ENCODE results near the gene THEMIS. TPM values are rescaled to one million over a fixed set of nuclear protein-coding genes. Genes with fewer than 3 reads are reported as not detected.
A peak's percentile ranks its signal among the peaks of the same experiment; 100 is the strongest.
"Not testable (repeated sequence)": the region's sequence is repeated elsewhere in the genome, so short reads cannot be mapped to it uniquely, and the experiment has no call there.

THEMIS gene
- total RNA-seq, 1 experiment from 2014 or later: not detected

GRCh38 chr6:127786109-127786508 is 114.7 kb downstream of the THEMIS start:
- ChIA-PET POLR2A (no interaction called here), CTCF (interaction anchor here (0.5 kb wide), 1 partner anchor 651 kb away, joined by 5 read pairs; no protein-coding TSS in a partner anchor)
- H3K9me3 Mint-ChIP-seq: peaks cover 14% of the 10 kb centered on the region; the same call in 1 of the 2 replicates
- no peak overlapping the region for H3K4me3 Mint-ChIP-seq
- no peaks in the 10 kb centered on the region for H3K27me3 Mint-ChIP-seq (ENCODE audit: low read depth)
- TF ChIP-seq, protein P1, sequence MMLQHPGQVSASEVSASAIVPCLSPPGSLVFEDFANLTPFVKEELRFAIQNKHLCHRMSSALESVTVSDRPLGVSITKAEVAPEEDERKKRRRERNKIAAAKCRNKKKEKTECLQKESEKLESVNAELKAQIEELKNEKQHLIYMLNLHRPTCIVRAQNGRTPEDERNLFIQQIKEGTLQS (CRISPR knock-in tag; conservative IDR thresholded peaks at IDR 0.05): no peak
- TF ChIP-seq FOXP1 (CRISPR knock-in tag; IDR thresholded peaks at IDR 0.05; ENCODE audit: borderline replicate concordance) (no peak), ZNF423 (CRISPR knock-in tag; IDR thresholded peaks at IDR 0.05) (no peak), E2F5 (CRISPR knock-in tag; IDR thresholded peaks at IDR 0.05) (no peak), JAZF1 (CRISPR knock-in tag; IDR thresholded peaks at IDR 0.05) (no peak), GTF2I (CRISPR knock-in tag; conservative IDR thresholded peaks at IDR 0.05) (no peak), SOX15 (CRISPR knock-in tag; IDR thresholded peaks at IDR 0.05) (no peak), EMX1 (CRISPR knock-in tag; IDR thresholded peaks at IDR 0.05) (no peak), CBFB (CRISPR knock-in tag; IDR thresholded peaks at IDR 0.05; ENCODE audit: low read depth) (no peak), E2F1 (CRISPR knock-in tag; IDR thresholded peaks at IDR 0.05) (no peak), KAT7 (CRISPR knock-in tag; IDR thresholded peaks at IDR 0.05; ENCODE audit: borderline replicate concordance) (no peak)
- no peak overlapping the region for H3K27ac Mint-ChIP-seq
- 0 out of 2 replicates have a peak, but pooled peaks cover 3% of the 10 kb centered on the region for H3K4me1 Mint-ChIP-seq
- no peaks in the 10 kb centered on the region for H3K36me3 Mint-ChIP-seq
- ATAC-seq (no peak), DNase-seq (ENCODE audit: low spot score) (no peak)

DNA sequence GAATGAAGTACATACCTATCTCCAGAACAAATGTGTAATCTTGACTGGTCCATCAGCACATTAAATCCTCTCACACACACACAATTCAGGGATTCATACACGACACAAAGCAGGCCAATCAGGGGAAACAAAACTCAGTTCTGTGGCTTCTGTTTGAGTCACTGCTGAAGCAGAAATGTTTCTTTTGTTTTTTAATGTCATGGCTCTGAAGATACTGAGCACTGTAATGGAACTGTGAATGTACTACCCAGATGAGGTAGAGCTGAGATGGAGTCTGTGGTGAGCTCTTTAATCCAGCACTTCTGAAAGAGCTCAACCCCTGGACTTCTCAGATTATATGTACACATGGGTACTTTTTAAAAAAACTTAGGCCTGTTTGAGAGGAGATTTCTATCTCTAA is 116.4 kb downstream of the THEMIS start:
- H3K4me3 Mint-ChIP-seq: no peak overlapping the region
- H3K9me3 Mint-ChIP-seq: peaks cover 14% of the 10 kb centered on the region; the same call in 1 of the 2 replicates
- no peak overlapping the region for H3K27ac Mint-ChIP-seq

DNA sequence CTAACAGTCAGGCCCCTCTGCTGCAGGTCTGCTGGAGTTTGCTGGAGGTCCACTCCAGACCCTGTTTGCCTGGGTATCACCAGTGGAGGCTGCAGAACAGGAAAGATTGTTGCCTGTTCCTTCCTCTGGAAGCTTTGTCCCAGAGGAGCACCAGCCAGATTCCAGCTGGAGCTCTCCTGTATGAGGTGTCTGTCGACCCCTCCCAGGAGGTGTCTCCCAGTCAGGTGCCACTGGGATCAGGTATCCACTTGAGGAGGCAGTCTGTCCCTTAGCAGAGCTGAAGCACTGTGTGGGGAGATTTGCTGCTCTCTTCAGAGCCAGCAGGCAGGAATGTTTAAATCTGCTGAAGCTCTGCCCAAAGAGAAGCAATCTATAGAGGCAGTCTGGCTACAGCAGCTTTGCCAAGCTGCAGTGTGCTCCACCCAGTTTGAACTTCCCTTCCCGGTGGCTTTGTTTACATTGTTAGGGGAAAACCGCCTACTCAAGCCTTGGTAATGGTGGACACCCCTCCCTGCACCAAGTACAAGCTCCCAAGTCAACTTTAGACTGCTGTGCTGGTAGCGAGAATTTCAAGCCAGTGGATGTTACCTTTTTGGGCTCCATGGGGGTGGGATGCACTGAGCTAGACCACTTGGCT is 119.1 kb downstream of the THEMIS start:
- POLR2A ChIA-PET; H3K4me3 Mint-ChIP-seq; CTCF ChIA-PET; DNase-seq (ENCODE audit: low spot score); H3K36me3 Mint-ChIP-seq; H3K27ac Mint-ChIP-seq; H3K4me1 Mint-ChIP-seq; H3K27me3 Mint-ChIP-seq (ENCODE audit: low read depth): not testable (repeated sequence)
- H3K9me3 Mint-ChIP-seq: peaks cover 14% of the 10 kb centered on the region; the same call in 1 of the 2 replicates
- peak; percentile 61; the same call in 1 of the 2 replicates for ATAC-seq

More for the DNA sequence above, 116.4 kb downstream of the THEMIS start:
- no peak for ATAC-seq
- H3K4me1 Mint-ChIP-seq: 0 out of 2 replicates have a peak, but pooled peaks cover 3% of the 10 kb centered on the region
- CTCF ChIA-PET: no interaction called here
- POLR2A ChIA-PET: no interaction called here
- H3K36me3 Mint-ChIP-seq: no peaks in the 10 kb centered on the region
- TF ChIP-seq NR1H2 (CRISPR knock-in tag; IDR thresholded peaks at IDR 0.05) (no peak), SOX15 (CRISPR knock-in tag; IDR thresholded peaks at IDR 0.05) (no peak), ZNF671 (CRISPR knock-in tag; IDR thresholded peaks at IDR 0.05) (no peak), GRHL2 (CRISPR knock-in tag; IDR thresholded peaks at IDR 0.05; ENCODE audit: insufficient replicate concordance, severe bottlenecking) (no peak), EMX1 (CRISPR knock-in tag; IDR thresholded peaks at IDR 0.05) (no peak), ZNF396 (CRISPR knock-in tag; IDR thresholded peaks at IDR 0.05; ENCODE audit: borderline replicate concordance) (no peak), GABPB1 (CRISPR knock-in tag; IDR thresholded peaks at IDR 0.05) (no peak), ELF4 (CRISPR knock-in tag; IDR thresholded peaks at IDR 0.05; ENCODE audit: low read depth) (no peak), IRF1 (CRISPR knock-in tag; IDR thresholded peaks at IDR 0.05) (no peak), IRF2 (CRISPR knock-in tag; IDR thresholded peaks at IDR 0.05; ENCODE audit: borderline replicate concordance, low read depth) (no peak)
- TF ChIP-seq, protein P2, sequence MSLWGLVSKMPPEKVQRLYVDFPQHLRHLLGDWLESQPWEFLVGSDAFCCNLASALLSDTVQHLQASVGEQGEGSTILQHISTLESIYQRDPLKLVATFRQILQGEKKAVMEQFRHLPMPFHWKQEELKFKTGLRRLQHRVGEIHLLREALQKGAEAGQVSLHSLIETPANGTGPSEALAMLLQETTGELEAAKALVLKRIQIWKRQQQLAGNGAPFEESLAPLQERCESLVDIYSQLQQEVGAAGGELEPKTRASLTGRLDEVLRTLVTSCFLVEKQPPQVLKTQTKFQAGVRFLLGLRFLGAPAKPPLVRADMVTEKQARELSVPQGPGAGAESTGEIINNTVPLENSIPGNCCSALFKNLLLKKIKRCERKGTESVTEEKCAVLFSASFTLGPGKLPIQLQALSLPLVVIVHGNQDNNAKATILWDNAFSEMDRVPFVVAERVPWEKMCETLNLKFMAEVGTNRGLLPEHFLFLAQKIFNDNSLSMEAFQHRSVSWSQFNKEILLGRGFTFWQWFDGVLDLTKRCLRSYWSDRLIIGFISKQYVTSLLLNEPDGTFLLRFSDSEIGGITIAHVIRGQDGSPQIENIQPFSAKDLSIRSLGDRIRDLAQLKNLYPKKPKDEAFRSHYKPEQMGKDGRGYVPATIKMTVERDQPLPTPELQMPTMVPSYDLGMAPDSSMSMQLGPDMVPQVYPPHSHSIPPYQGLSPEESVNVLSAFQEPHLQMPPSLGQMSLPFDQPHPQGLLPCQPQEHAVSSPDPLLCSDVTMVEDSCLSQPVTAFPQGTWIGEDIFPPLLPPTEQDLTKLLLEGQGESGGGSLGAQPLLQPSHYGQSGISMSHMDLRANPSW (CRISPR knock-in tag; conservative IDR thresholded peaks at IDR 0.05; ENCODE audit: low read depth): no peak
- no peak for DNase-seq (ENCODE audit: low spot score)
- H3K27me3 Mint-ChIP-seq (ENCODE audit: low read depth): no peaks in the 10 kb centered on the region
